HCT116 (cell line): ENCODE data around the gene COL5A2. TPM values are rescaled to one million over a fixed set of nuclear protein-coding genes. Genes with fewer than 3 reads are reported as not detected.

Experiments
- ATAC-seq: fragments of 200-7000 bp; cut with Tn5 transposase; 2 replicates; pipeline ENCODE4 v1.9.1; 2020; ENCODE audit warnings: mild to moderate bottlenecking, moderate library complexity
- BruUV-seq: library from RNA; stranded (reverse); fragments of 400-500 nt; replicated peaks from 2 replicates; lab custom pipeline; 2021; lab: Mats Ljungman, UMichigan
- CTCF ChIA-PET: fragments of 300-600 bp; sonication (Branson Sonifier 250); formaldehyde crosslinking; loops from one replicate; lab custom pipeline; 2021; ENCODE audit warnings: antibody characterized with exemption; lab: Charles Lee
- POLR2A ChIA-PET: fragments of 300-600, 350-600 bp; sonication (Branson Sonifier 250); formaldehyde crosslinking; loops from one replicate; lab custom pipeline; 2021; ENCODE audit warnings: antibody characterized with exemption; lab: Charles Lee
- RAD21 ChIA-PET, 2 experiments: fragments of 300-600 bp; sonication (Branson Sonifier 250); formaldehyde crosslinking; loops; one replicate each; lab custom pipeline; 2023; ENCODE audit warnings: low total read pairs in 2 of 2; ENCODE audit not compliant: uncharacterized antibody in 2 of 2, unreplicated experiment in 2 of 2, low non-redundant PET in 1 of 2; lab: Charles Lee
- DNase-seq: peaks from one replicate; pipeline ENCODE4 v3.0.0-alpha.2; 2010; ENCODE audit warnings: low read depth, low spot score
- H2AFZ ChIP-seq: fragments of 200-600 bp; shearing (Covaris generic), sonication (generic); 2 replicates; pipeline ENCODE4 v1.6.1; 2017; ENCODE audit warnings: low read depth, mixed run types, mixed read lengths, antibody characterized with exemption, low read length; ENCODE audit not compliant: poor library complexity, severe bottlenecking
- H3K27ac ChIP-seq: 2 replicates; pipeline ENCODE4 v1.5.1; 2012; ENCODE audit warnings: low read depth, low read length
- H3K27me3 ChIP-seq: fragments of 200-600 bp; sonication (generic); 2 replicates; pipeline ENCODE4 v1.6.1; 2016; ENCODE audit warnings: mixed run types, low read length, mixed read lengths; ENCODE audit not compliant: insufficient read depth
- H3K36me3 ChIP-seq, 2 experiments: fragments of 200-500 bp in 1 of 2; fragments of 200-600 bp in 1 of 2; sonication (Bioruptor generic) in 1 of 2; sonication (generic) in 1 of 2; 2 replicates each; pipeline versions ENCODE4 v1.5.1 to v1.6.1; 2014 to 2016; ENCODE audit warnings: low read length in 2 of 2, inconsistent platforms in 1 of 2, mixed read lengths in 1 of 2, mixed run types in 1 of 2; ENCODE audit not compliant: insufficient read depth in 2 of 2, control insufficient read depth in 1 of 2
- H3K4me1 ChIP-seq, 2 experiments: fragments of 200-600 bp in 1 of 2; sonication (generic) in 1 of 2; 2 replicates each; pipeline versions ENCODE4 v1.5.1 to v1.6.1; 2012 to 2017; ENCODE audit warnings: low read length in 2 of 2, inconsistent platforms in 1 of 2, mild to moderate bottlenecking in 1 of 2, mixed read lengths in 1 of 2, mixed run types in 1 of 2, moderate library complexity in 1 of 2; ENCODE audit not compliant: insufficient read depth in 2 of 2, control insufficient read depth in 1 of 2
- H3K4me2 ChIP-seq: fragments of 200-600 bp; sonication (generic); 2 replicates; pipeline ENCODE4 v1.6.1; 2017; ENCODE audit warnings: mixed run types, low read length, mixed read lengths
- H3K4me3 ChIP-seq, 2 experiments: fragments of 200-600 bp in 1 of 2; sonication (generic) in 1 of 2; replicated peaks in 1 of 2; 2 replicates each; pipeline ENCODE4 v1.5.1; 2011 to 2016; ENCODE audit warnings: low read length in 2 of 2, control low read depth in 1 of 2, low read depth in 1 of 2, mild to moderate bottlenecking in 1 of 2, mixed read lengths in 1 of 2, mixed run types in 1 of 2
- H3K79me2 ChIP-seq: fragments of 200-600 bp; sonication (generic); 2 replicates; pipeline ENCODE4 v1.6.1; 2017; ENCODE audit warnings: mild to moderate bottlenecking, mixed run types, low read length, moderate library complexity, mixed read lengths; ENCODE audit not compliant: insufficient read depth
- H3K9ac ChIP-seq: fragments of 200-600 bp; sonication (generic); 2 replicates; pipeline ENCODE4 v1.6.1; 2016; ENCODE audit warnings: low read length, mixed read lengths
- H3K9me2 ChIP-seq: fragments of 200-600 bp; sonication (generic), shearing (Covaris generic); 2 replicates; pipeline ENCODE4 v1.6.1; 2017; ENCODE audit warnings: mixed run types, mild to moderate bottlenecking, moderate library complexity; ENCODE audit not compliant: insufficient read depth
- H3K9me3 ChIP-seq, 2 experiments: fragments of 200-500 bp in 1 of 2; fragments of 200-600 bp in 1 of 2; sonication (Bioruptor generic) in 1 of 2; sonication (generic) in 1 of 2; 2 replicates each; pipeline ENCODE4 v1.6.1; 2014 to 2017; ENCODE audit warnings: low read length in 2 of 2, mixed read lengths in 2 of 2, inconsistent platforms in 1 of 2, low read depth in 1 of 2, mild to moderate bottlenecking in 1 of 2, mixed run types in 1 of 2, moderate library complexity in 1 of 2; ENCODE audit not compliant: control insufficient read depth in 1 of 2, insufficient read depth in 1 of 2
- H4K20me1 ChIP-seq: fragments of 200-600 bp; sonication (generic), shearing (Covaris generic); 2 replicates; pipeline ENCODE4 v1.6.1; 2017; ENCODE audit warnings: mixed run types, mild to moderate bottlenecking, moderate library complexity; ENCODE audit not compliant: insufficient read depth
- CEBPB ChIP-seq: IDR thresholded peaks from 2 replicates; pipeline ENCODE4 v1.6.1; 2012; ENCODE audit warnings: low read depth
- EGR1 ChIP-seq: IDR thresholded peaks from 2 replicates; pipeline ENCODE4 v1.6.1; 2012; ENCODE audit warnings: low read depth
- EZH2phosphoT487 ChIP-seq: fragments of 200-600 bp; IDR thresholded peaks from 2 replicates; pipeline ENCODE4 v1.6.1; 2018; ENCODE audit warnings: antibody characterized with exemption, borderline replicate concordance
- RAD21 ChIP-seq: IDR thresholded peaks from 2 replicates; pipeline ENCODE4 v1.6.1; 2012; ENCODE audit warnings: low read depth, mild to moderate bottlenecking
- REST ChIP-seq: IDR thresholded peaks from 2 replicates; pipeline ENCODE4 v1.6.1; 2012; ENCODE audit warnings: low read depth
- SIN3A ChIP-seq: IDR thresholded peaks from 2 replicates; pipeline ENCODE4 v1.6.1; 2012; ENCODE audit warnings: low read depth
- YY1 ChIP-seq: IDR thresholded peaks from 2 replicates; pipeline ENCODE4 v1.6.1; 2011; ENCODE audit warnings: low read length, low read depth, moderate library complexity, mild to moderate bottlenecking; ENCODE audit not compliant: insufficient replicate concordance; ENCODE audit errors: extremely low read depth
- ZBTB33 ChIP-seq: IDR thresholded peaks from 2 replicates; pipeline ENCODE4 v1.6.1; 2011; ENCODE audit warnings: mild to moderate bottlenecking, low read length, moderate library complexity; ENCODE audit not compliant: insufficient replicate concordance; ENCODE audit errors: extremely low read depth
- ZFX ChIP-seq: fragments of 450-650 bp; IDR thresholded peaks from 2 replicates; pipeline ENCODE4 v1.6.1; 2017
- intact Hi-C: fragments of 100-400 bp; cut with micrococcal nuclease; formaldehyde crosslinking; loops from 2 replicates; pipeline ENCODE4 v1.10.0; 2022
- total RNA-seq: library from RNA; stranded (reverse); gene quantifications from one replicate; pipeline ENCODE4 v1.2.1, GENCODE V29; 2021; ENCODE audit not compliant: unreplicated experiment

Gene COL5A2
- total RNA-seq, 1 experiment from 2014 or later = 2.3 TPM

GRCh38 chr2:189191766-189192165, 12.2 kb upstream of the COL5A2 start (continued):
- TF ChIP-seq REST (no peak), CEBPB (no peak), SIN3A (no peak), ZFX (no peak), EGR1 (no peak), YY1 (no peak)

- Histone ChIP-seq H2AFZ (no peak overlapping the region), H3K79me2 (no peaks in the 10 kb centered on the region), H3K9me2 (no peaks in the 10 kb centered on the region), H3K36me3 (no peaks in the 10 kb centered on the region), H3K27me3 (no peaks in the 10 kb centered on the region), H3K4me2 (no peak overlapping the region), H4K20me1 (no peaks in the 10 kb centered on the region), H3K27ac (no peak overlapping the region), H3K9me3 (no peaks in the 10 kb centered on the region), H3K4me1 (no peaks in the 10 kb centered on the region), H3K4me3 (no peak overlapping the region), H3K9ac (no peak overlapping the region)
- ChIA-PET POLR2A (no interaction called here), CTCF (interaction anchor here (1.9 kb wide), 1 partner anchor 13 kb away, joined by 9 read pairs; no protein-coding TSS in a partner anchor), RAD21 (no interaction called here)
- DNase-seq = no peak
- no TSS peak for BruUV-seq
- no peak for ATAC-seq
- no peak for TF ChIP-seq EZH2phosphoT487
- TF ChIP-seq RAD21 = no peak
- TF ChIP-seq ZBTB33 = no peak
- TF ChIP-seq ZFX = no peak
- intact Hi-C loops = no loop called here
Observed at GRCh38 chr2:189190685-189191084, 11.1 kb upstream of the COL5A2 start.
